GM23338 (cell line): ENCODE measurements around the gene CLDN19. TPM values are rescaled to one million over a fixed set of nuclear protein-coding genes. Genes with fewer than 3 reads are reported as not detected.
A peak's percentile ranks its signal among the peaks of the same experiment; 100 is the strongest.

Experiments
- ATAC-seq: fragments of 200-7000 bp; cut with Tn5 transposase; 3 replicates; pipeline ENCODE4 v1.9.1; 2020
- DNase-seq: peaks from one replicate; pipeline ENCODE4 v3.0.0-alpha.2; 2015; ENCODE audit warnings: low spot score
- H2AFZ ChIP-seq: fragments of 200-600 bp; sonication (generic); 2 replicates; pipeline ENCODE4 v1.8.0; 2016; ENCODE audit warnings: antibody characterized with exemption, mild to moderate bottlenecking, moderate library complexity
- H3F3A ChIP-seq: fragments of 200-600 bp; sonication (generic); replicated peaks from 2 replicates; pipeline ENCODE4 v1.8.0; 2017; ENCODE audit warnings: antibody characterized with exemption, mixed run types, low read depth
- H3K27ac ChIP-seq: fragments of 200-600 bp; sonication (generic); 2 replicates; pipeline ENCODE4 v1.6.1; 2016; ENCODE audit warnings: low read depth
- H3K27me3 ChIP-seq: fragments of 200-600 bp; sonication (generic); 2 replicates; pipeline ENCODE4 v1.8.0; 2016; ENCODE audit warnings: mild to moderate bottlenecking, mixed run types, moderate library complexity; ENCODE audit not compliant: insufficient read depth
- H3K36me3 ChIP-seq: fragments of 200-600 bp; sonication (generic); 2 replicates; pipeline ENCODE4 v1.8.0; 2016; ENCODE audit warnings: mild to moderate bottlenecking; ENCODE audit not compliant: insufficient read depth
- H3K4me1 ChIP-seq: fragments of 200-600 bp; sonication (generic); 2 replicates; pipeline ENCODE4 v1.8.0; 2016; ENCODE audit warnings: mild to moderate bottlenecking, moderate library complexity; ENCODE audit not compliant: insufficient read depth
- H3K4me2 ChIP-seq: fragments of 200-600 bp; sonication (generic); 2 replicates; pipeline ENCODE4 v1.7.1; 2017; ENCODE audit warnings: mixed run types
- H3K4me3 ChIP-seq: fragments of 200-600 bp; sonication (generic); 2 replicates; pipeline ENCODE4 v1.6.1; 2016; ENCODE audit warnings: mixed run types
- H3K79me2 ChIP-seq: fragments of 200-600 bp; sonication (generic); replicated peaks from 2 replicates; pipeline ENCODE4 v1.8.0; 2017; ENCODE audit warnings: mild to moderate bottlenecking; ENCODE audit not compliant: insufficient read depth
- H3K9me2 ChIP-seq: fragments of 200-600 bp; sonication (generic); 2 replicates; pipeline ENCODE4 v1.8.0; 2017; ENCODE audit not compliant: insufficient read depth
- H4K20me1 ChIP-seq: fragments of 200-600 bp; sonication (generic); replicated peaks from 2 replicates; pipeline ENCODE4 v1.8.0; 2017; ENCODE audit warnings: mild to moderate bottlenecking; ENCODE audit not compliant: insufficient read depth
- H3K27ac Mint-ChIP-seq: 2 replicates; pipeline ENCODE4 v1.8.0; 2020; ENCODE audit warnings: inconsistent platforms, mild to moderate bottlenecking, moderate library complexity, mixed read lengths
- H3K27me3 Mint-ChIP-seq: 3 replicates; pipeline ENCODE4 v1.8.0; 2022; ENCODE audit warnings: low read depth, mild to moderate bottlenecking, moderate library complexity, mixed read lengths, inconsistent platforms; ENCODE audit not compliant: insufficient read depth, poor library complexity
- H3K36me3 Mint-ChIP-seq: 3 replicates; pipeline ENCODE4 v1.8.0; 2021; ENCODE audit warnings: low read depth, mild to moderate bottlenecking, inconsistent platforms, moderate library complexity, mixed read lengths
- H3K4me1 Mint-ChIP-seq: 3 replicates; pipeline ENCODE4 v1.8.0; 2020; ENCODE audit warnings: mild to moderate bottlenecking, inconsistent platforms, mixed read lengths
- H3K4me3 Mint-ChIP-seq: 3 replicates; pipeline ENCODE4 v1.8.0; 2021; ENCODE audit warnings: moderate library complexity, mild to moderate bottlenecking, inconsistent platforms, mixed read lengths
- H3K9me3 Mint-ChIP-seq: 3 replicates; pipeline ENCODE4 v1.8.0; 2020; ENCODE audit warnings: moderate library complexity, mild to moderate bottlenecking, inconsistent platforms, mixed read lengths
- CREB1 ChIP-seq: fragments of 250-450 bp; sonication (Bioruptor Pico); IDR thresholded peaks from 2 replicates; pipeline ENCODE4 v1.5.0; 2020; ENCODE audit warnings: low read depth, mild to moderate bottlenecking, moderate library complexity
- ETS1 ChIP-seq: IDR thresholded peaks from 2 replicates; pipeline ENCODE4 v1.6.1; 2016; ENCODE audit warnings: antibody characterized with exemption
- EZH2 ChIP-seq: fragments of 200-600 bp; sonication (generic); IDR thresholded peaks from one replicate; pipeline ENCODE4 v1.8.0; 2017; ENCODE audit warnings: antibody characterized with exemption, mild to moderate bottlenecking, low read depth; ENCODE audit not compliant: unreplicated experiment
- JUNB ChIP-seq: IDR thresholded peaks from one replicate; pipeline ENCODE4 v1.6.1; 2016; ENCODE audit warnings: antibody characterized with exemption; ENCODE audit not compliant: unreplicated experiment
- NANOG ChIP-seq: IDR thresholded peaks from 2 replicates; pipeline ENCODE4 v1.6.1; 2016; ENCODE audit warnings: antibody characterized with exemption, borderline replicate concordance
- POLR2AphosphoS5 ChIP-seq: IDR thresholded peaks from 2 replicates; pipeline ENCODE4 v1.6.1; 2016; ENCODE audit warnings: antibody characterized with exemption, low read depth
- ZNF114 ChIP-seq: fragments of 250-450 bp; sonication (Bioruptor Pico); IDR thresholded peaks from 2 replicates; pipeline ENCODE4 v1.5.0; 2020; ENCODE audit warnings: mild to moderate bottlenecking, moderate library complexity
- ZNF331 ChIP-seq: fragments of 250-450 bp; sonication (Bioruptor Pico); IDR thresholded peaks from 2 replicates; pipeline ENCODE4 v1.5.0; 2020; ENCODE audit warnings: low read depth, mild to moderate bottlenecking, moderate library complexity
- polyA plus RNA-seq: library from polyadenylated mRNA; unstranded; fragments of >200 nt; fragmentation: Nextera tagmentation; extraction: Ambion mirVana; gene quantifications from 2 replicates; pipeline ENCODE4 v1.2.1, GENCODE V29; 2016
- total RNA-seq: library from RNA; depleted of rRNA; stranded (reverse); fragments of >200 nt; shearing (Covaris generic); gene quantifications from 2 replicates; pipeline ENCODE4 v1.2.3, GENCODE V29; 2014
- TF ChIP-seq, protein P1 (sequence below): fragments of 250-450 bp; sonication (Bioruptor Pico); IDR thresholded peaks from 2 replicates; pipeline ENCODE4 v1.5.0; 2020; ENCODE audit warnings: mild to moderate bottlenecking, moderate library complexity
- TF ChIP-seq, protein P2 (sequence below): IDR thresholded peaks from one replicate; pipeline ENCODE4 v1.6.1; 2018; ENCODE audit warnings: antibody characterized with exemption; ENCODE audit not compliant: unreplicated experiment

CLDN19 gene
- total and polyA plus RNA-seq, 2 experiments from 2014 or later, result 2.6 to 12.8 TPM

GRCh38 chr1:42786097-42786496 lies 46.1 kb upstream of the CLDN19 start:
- Mint-ChIP-seq H3K4me3 (no peak overlapping the region), H3K27ac (no peak overlapping the region), H3K4me1 (peaks cover 11% of the 10 kb centered on the region), H3K36me3 (peaks cover 6% of the 10 kb centered on the region), H3K9me3 (no peaks in the 10 kb centered on the region), H3K27me3 (peaks cover 4% of the 10 kb centered on the region)
- peak overlapping the region; percentile 47; the same call in 1 of the 2 replicates for H3K4me3 ChIP-seq
- peaks cover 6% of the 10 kb centered on the region; the same call in 1 of the 2 replicates for H3K27me3 ChIP-seq
- TF ChIP-seq JUNB (no peak), EZH2 (no peak), ZNF114 (CRISPR knock-in tag) (no peak), ZNF331 (CRISPR knock-in tag) (no peak), NANOG (no peak), CREB1 (CRISPR knock-in tag) (no peak), ETS1 (no peak), POLR2AphosphoS5 (no peak)
- TF ChIP-seq, protein P1, sequence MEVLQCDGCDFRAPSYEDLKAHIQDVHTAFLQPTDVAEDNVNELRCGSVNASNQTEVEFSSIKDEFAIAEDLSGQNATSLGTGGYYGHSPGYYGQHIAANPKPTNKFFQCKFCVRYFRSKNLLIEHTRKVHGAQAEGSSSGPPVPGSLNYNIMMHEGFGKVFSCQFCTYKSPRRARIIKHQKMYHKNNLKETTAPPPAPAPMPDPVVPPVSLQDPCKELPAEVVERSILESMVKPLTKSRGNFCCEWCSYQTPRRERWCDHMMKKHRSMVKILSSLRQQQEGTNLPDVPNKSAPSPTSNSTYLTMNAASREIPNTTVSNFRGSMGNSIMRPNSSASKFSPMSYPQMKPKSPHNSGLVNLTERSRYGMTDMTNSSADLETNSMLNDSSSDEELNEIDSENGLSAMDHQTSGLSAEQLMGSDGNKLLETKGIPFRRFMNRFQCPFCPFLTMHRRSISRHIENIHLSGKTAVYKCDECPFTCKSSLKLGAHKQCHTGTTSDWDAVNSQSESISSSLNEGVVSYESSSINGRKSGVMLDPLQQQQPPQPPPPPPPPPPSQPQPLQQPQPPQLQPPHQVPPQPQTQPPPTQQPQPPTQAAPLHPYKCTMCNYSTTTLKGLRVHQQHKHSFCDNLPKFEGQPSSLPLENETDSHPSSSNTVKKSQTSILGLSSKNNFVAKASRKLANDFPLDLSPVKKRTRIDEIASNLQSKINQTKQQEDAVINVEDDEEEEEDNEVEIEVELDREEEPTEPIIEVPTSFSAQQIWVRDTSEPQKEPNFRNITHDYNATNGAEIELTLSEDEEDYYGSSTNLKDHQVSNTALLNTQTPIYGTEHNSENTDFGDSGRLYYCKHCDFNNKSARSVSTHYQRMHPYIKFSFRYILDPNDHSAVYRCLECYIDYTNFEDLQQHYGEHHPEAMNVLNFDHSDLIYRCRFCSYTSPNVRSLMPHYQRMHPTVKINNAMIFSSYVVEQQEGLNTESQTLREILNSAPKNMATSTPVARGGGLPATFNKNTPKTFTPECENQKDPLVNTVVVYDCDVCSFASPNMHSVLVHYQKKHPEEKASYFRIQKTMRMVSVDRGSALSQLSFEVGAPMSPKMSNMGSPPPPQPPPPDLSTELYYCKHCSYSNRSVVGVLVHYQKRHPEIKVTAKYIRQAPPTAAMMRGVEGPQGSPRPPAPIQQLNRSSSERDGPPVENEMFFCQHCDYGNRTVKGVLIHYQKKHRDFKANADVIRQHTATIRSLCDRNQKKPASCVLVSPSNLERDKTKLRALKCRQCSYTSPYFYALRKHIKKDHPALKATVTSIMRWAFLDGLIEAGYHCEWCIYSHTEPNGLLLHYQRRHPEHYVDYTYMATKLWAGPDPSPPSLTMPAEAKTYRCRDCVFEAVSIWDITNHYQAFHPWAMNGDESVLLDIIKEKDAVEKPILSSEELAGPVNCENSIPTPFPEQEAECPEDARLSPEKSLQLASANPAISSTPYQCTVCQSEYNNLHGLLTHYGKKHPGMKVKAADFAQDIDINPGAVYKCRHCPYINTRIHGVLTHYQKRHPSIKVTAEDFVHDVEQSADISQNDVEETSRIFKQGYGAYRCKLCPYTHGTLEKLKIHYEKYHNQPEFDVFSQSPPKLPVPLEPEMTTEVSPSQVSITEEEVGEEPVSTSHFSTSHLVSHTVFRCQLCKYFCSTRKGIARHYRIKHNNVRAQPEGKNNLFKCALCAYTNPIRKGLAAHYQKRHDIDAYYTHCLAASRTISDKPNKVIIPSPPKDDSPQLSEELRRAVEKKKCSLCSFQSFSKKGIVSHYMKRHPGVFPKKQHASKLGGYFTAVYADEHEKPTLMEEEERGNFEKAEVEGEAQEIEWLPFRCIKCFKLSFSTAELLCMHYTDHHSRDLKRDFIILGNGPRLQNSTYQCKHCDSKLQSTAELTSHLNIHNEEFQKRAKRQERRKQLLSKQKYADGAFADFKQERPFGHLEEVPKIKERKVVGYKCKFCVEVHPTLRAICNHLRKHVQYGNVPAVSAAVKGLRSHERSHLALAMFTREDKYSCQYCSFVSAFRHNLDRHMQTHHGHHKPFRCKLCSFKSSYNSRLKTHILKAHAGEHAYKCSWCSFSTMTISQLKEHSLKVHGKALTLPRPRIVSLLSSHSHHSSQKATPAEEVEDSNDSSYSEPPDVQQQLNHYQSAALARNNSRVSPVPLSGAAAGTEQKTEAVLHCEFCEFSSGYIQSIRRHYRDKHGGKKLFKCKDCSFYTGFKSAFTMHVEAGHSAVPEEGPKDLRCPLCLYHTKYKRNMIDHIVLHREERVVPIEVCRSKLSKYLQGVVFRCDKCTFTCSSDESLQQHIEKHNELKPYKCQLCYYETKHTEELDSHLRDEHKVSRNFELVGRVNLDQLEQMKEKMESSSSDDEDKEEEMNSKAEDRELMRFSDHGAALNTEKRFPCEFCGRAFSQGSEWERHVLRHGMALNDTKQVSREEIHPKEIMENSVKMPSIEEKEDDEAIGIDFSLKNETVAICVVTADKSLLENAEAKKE (CRISPR knock-in tag), result no peak
- TF ChIP-seq, protein P2, sequence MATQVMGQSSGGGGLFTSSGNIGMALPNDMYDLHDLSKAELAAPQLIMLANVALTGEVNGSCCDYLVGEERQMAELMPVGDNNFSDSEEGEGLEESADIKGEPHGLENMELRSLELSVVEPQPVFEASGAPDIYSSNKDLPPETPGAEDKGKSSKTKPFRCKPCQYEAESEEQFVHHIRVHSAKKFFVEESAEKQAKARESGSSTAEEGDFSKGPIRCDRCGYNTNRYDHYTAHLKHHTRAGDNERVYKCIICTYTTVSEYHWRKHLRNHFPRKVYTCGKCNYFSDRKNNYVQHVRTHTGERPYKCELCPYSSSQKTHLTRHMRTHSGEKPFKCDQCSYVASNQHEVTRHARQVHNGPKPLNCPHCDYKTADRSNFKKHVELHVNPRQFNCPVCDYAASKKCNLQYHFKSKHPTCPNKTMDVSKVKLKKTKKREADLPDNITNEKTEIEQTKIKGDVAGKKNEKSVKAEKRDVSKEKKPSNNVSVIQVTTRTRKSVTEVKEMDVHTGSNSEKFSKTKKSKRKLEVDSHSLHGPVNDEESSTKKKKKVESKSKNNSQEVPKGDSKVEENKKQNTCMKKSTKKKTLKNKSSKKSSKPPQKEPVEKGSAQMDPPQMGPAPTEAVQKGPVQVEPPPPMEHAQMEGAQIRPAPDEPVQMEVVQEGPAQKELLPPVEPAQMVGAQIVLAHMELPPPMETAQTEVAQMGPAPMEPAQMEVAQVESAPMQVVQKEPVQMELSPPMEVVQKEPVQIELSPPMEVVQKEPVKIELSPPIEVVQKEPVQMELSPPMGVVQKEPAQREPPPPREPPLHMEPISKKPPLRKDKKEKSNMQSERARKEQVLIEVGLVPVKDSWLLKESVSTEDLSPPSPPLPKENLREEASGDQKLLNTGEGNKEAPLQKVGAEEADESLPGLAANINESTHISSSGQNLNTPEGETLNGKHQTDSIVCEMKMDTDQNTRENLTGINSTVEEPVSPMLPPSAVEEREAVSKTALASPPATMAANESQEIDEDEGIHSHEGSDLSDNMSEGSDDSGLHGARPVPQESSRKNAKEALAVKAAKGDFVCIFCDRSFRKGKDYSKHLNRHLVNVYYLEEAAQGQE, result no peak
- 0 out of 2 replicates have a peak, but pooled peaks cover 15% of the 10 kb centered on the region for H3F3A ChIP-seq
- H3K4me1 ChIP-seq, result peaks cover 5% of the 10 kb centered on the region; the same call in 1 of the 2 replicates
- H3K4me2 ChIP-seq, result 0 out of 2 replicates have a peak overlapping the region, but pooled peaks have one; percentile 67
- no peak overlapping the region for H3K27ac ChIP-seq
- no peaks in the 10 kb centered on the region for H3K9me2 ChIP-seq
- ATAC-seq, result no peak
- no peak overlapping the region for H2AFZ ChIP-seq
- no peaks in the 10 kb centered on the region for H3K79me2 ChIP-seq
- H4K20me1 ChIP-seq, result 0 out of 2 replicates have a peak, but pooled peaks cover 4% of the 10 kb centered on the region
- DNase-seq, result no peak
- no peaks in the 10 kb centered on the region for H3K36me3 ChIP-seq
